ENCODE results near the gene CSTPP1. TPM values are rescaled to one million over a fixed set of nuclear protein-coding genes. Genes with fewer than 3 reads are reported as not detected.

The CSTPP1 gene
- total and polyA plus RNA-seq, 2 donors (not counting 3 experiments of a cell fraction or from before 2014, with no cell fraction given): 25.9 to 38.2 TPM

DNA sequence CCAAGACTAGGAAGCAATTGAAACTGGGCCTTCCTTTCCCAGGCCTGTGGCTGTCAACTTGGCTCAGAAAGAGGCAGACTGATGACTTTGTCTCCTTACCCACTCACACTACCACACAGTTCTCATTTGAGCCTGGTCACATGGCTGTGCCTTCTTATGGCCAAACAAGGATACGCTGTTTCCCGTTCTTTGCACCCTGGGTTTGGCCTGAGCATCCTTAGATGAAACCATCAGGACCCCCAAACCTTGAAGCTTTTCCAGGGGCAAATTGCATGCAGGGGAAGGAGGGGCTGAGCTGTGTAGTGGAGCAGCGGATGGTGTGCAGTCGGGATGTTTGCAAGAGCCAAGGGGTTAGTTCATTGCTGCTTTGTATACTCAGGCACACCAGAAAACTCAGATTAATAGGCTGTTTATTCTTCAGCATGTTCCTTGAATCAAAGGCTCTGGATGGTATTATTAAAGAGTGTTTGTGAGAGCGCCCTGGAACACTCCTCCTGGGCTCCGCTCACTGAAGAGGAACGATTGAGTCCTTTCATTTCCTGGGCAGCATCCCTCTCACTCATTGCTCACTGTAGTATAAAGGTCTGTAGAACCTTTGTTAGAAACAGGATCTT, 170.3 kb downstream of the CSTPP1 start:
- Histone ChIP-seq H4K20me1 (replicated peaks; ENCODE audit: control insufficient read depth, extremely low read depth, insufficient read depth, low read length) (no peaks in the 10 kb centered on the region), H3K4me1 (ENCODE audit: control insufficient read depth, extremely low read depth, insufficient read depth, low read length) (no peaks in the 10 kb centered on the region), H3K27me3 (ENCODE audit: control insufficient read depth in 2 of 2, insufficient read depth in 2 of 2, low read length in 2 of 2) (no peaks in the 10 kb centered on the region), H3K4me2 (ENCODE audit: insufficient read depth, low read length) (no peak overlapping the region), H3K9me3 (replicated peaks; ENCODE audit: control insufficient read depth, insufficient read depth, low read length) (no peaks in the 10 kb centered on the region), H3K9ac (replicated peaks; ENCODE audit: extremely low read depth, insufficient read depth, low read length) (no peak overlapping the region), H2AFZ (ENCODE audit: low read depth, low read length) (no peak overlapping the region), H3K9me1 (replicated peaks; ENCODE audit: control insufficient read depth, extremely low read depth, insufficient read depth, low read length) (no peaks in the 10 kb centered on the region), H3K79me2 (ENCODE audit: control insufficient read depth, insufficient read depth, low read length) (no peaks in the 10 kb centered on the region), H3K27ac (ENCODE audit: insufficient read depth, low read depth, low read length) (no peak overlapping the region), H3K36me3 (ENCODE audit: control insufficient read depth in 2 of 2, extremely low read depth in 1 of 2, insufficient read depth in 2 of 2, low read length in 2 of 2) (no peaks in the 10 kb centered on the region), H3K4me3 (replicated peaks in 1 of 3; ENCODE audit: insufficient read depth in 1 of 3, low read depth in 1 of 3, low read length in 3 of 3) (no peak overlapping the region)
- BruUV-seq (replicated peaks): no TSS peak
- FAIRE-seq (no peak), DNase-seq (ENCODE audit: low read depth, low spot score) (no peak)
- dilution Hi-C loops (cut with MboI; ENCODE audit: extremely low pct_ligation_motif_present, low sequenced_read_pairs) (no loop called here), intact Hi-C loops (cut with micrococcal nuclease) (no loop called here)
- no peak for TF ChIP-seq EZH2 (IDR thresholded peaks at IDR 0.05; ENCODE audit: borderline replicate concordance, low read depth, low read length, severe bottlenecking)
- no peak for TF ChIP-seq MYC (IDR thresholded peaks at IDR 0.05; ENCODE audit: low read depth, low read length)
- TF ChIP-seq FOS (IDR thresholded peaks at IDR 0.05; ENCODE audit: borderline replicate concordance, insufficient read depth, low read length): no peak
- CTCF ChIA-PET: no interaction called here
- POLR2A ChIA-PET: no interaction called here

GRCh38 chr11:47107744-47108143, 171.2 kb downstream of the CSTPP1 start:
- Histone ChIP-seq H3K4me2 (ENCODE audit: insufficient read depth, low read length) (no peak overlapping the region), H3K4me1 (ENCODE audit: control insufficient read depth, extremely low read depth, insufficient read depth, low read length) (no peaks in the 10 kb centered on the region), H3K27ac (ENCODE audit: insufficient read depth, low read depth, low read length) (no peak overlapping the region), H3K9ac (replicated peaks; ENCODE audit: extremely low read depth, insufficient read depth, low read length) (no peak overlapping the region), H2AFZ (ENCODE audit: low read depth, low read length) (no peak overlapping the region), H4K20me1 (replicated peaks; ENCODE audit: control insufficient read depth, extremely low read depth, insufficient read depth, low read length) (no peaks in the 10 kb centered on the region), H3K4me3 (replicated peaks in 1 of 3; ENCODE audit: insufficient read depth in 1 of 3, low read depth in 1 of 3, low read length in 3 of 3) (no peak overlapping the region), H3K9me1 (replicated peaks; ENCODE audit: control insufficient read depth, extremely low read depth, insufficient read depth, low read length) (no peaks in the 10 kb centered on the region), H3K79me2 (ENCODE audit: control insufficient read depth, insufficient read depth, low read length) (no peaks in the 10 kb centered on the region), H3K36me3 (ENCODE audit: control insufficient read depth in 2 of 2, extremely low read depth in 1 of 2, insufficient read depth in 2 of 2, low read length in 2 of 2) (no peaks in the 10 kb centered on the region), H3K27me3 (ENCODE audit: control insufficient read depth in 2 of 2, insufficient read depth in 2 of 2, low read length in 2 of 2) (no peaks in the 10 kb centered on the region), H3K9me3 (replicated peaks; ENCODE audit: control insufficient read depth, insufficient read depth, low read length) (no peaks in the 10 kb centered on the region)
- BruUV-seq (replicated peaks): no TSS peak
- ChIA-PET POLR2A (no interaction called here), CTCF (no interaction called here)
- TF ChIP-seq EZH2 (IDR thresholded peaks at IDR 0.05; ENCODE audit: borderline replicate concordance, low read depth, low read length, severe bottlenecking): no peak
- no peak for TF ChIP-seq GATA2 (IDR thresholded peaks at IDR 0.05; ENCODE audit: insufficient read depth, insufficient read length, low read depth, low read length)
- TF ChIP-seq, protein P1, sequence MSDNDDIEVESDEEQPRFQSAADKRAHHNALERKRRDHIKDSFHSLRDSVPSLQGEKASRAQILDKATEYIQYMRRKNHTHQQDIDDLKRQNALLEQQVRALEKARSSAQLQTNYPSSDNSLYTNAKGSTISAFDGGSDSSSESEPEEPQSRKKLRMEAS (IDR thresholded peaks at IDR 0.05; ENCODE audit: insufficient read depth, insufficient read length): no peak
- TF ChIP-seq POLR2A (IDR thresholded peaks at IDR 0.05; ENCODE audit: low read depth, low read length): no peak
- no peak for TF ChIP-seq MYC (IDR thresholded peaks at IDR 0.05; ENCODE audit: low read depth, low read length)
- TF ChIP-seq CTCF (IDR thresholded peaks at IDR 0.05; ENCODE audit: extremely low read depth in 1 of 2, insufficient read depth in 1 of 2, low read depth in 1 of 2, low read length in 2 of 2): no peak
- no peak for TF ChIP-seq FOS (IDR thresholded peaks at IDR 0.05; ENCODE audit: borderline replicate concordance, insufficient read depth, low read length)
- no peak for TF ChIP-seq POLR2AphosphoS5 (IDR thresholded peaks at IDR 0.05; ENCODE audit: insufficient read depth, low read depth, low read length)
- no peak for TF ChIP-seq JUN (IDR thresholded peaks at IDR 0.05; ENCODE audit: borderline replicate concordance, insufficient read depth, insufficient read length, low read depth)
- DNase-seq (ENCODE audit: low read depth, low spot score) (no peak), FAIRE-seq (no peak)
- intact Hi-C loops (cut with micrococcal nuclease) (no loop called here), dilution Hi-C loops (cut with MboI; ENCODE audit: extremely low pct_ligation_motif_present, low sequenced_read_pairs) (no loop called here)

Measured in endothelial cell of umbilical vein (primary cell).